HG03442 (cell line): ENCODE results near the gene GFAP.
A peak's percentile ranks its signal among the peaks of the same experiment; 100 is the strongest.
"Not testable (repeated sequence)": the region's sequence is repeated elsewhere in the genome, so short reads cannot be mapped to it uniquely, and the experiment has no call there.

Experiments used
- ATAC-seq: cut with Tn5 transposase; IDR thresholded peaks from one replicate; pipeline ENCODE4 v1.9.1; 2021; ENCODE audit warnings: mild to moderate bottlenecking, moderate library complexity; ENCODE audit not compliant: unreplicated experiment

Gene GFAP

GRCh38 chr17:44915321-44915726 is at the start of gene GFAP:
GFAP (minus strand) TSS chr17:44915500; CDS start chr17:44915486, 14 bp downstream.
- ATAC-seq = no peak

- ATAC-seq = no peak
These were observed 46.6 kb upstream of the GFAP start for GRCh38 chr17:44961921-44962350.

GRCh38 chr17:44960691-44961090 is 45.4 kb upstream of the GFAP start:
- no peak for ATAC-seq

GRCh38 chr17:44959821-44960531 is 44.7 kb upstream of the GFAP start:
- no peak for ATAC-seq

GRCh38 chr17:44956998-44957981 is 42.0 kb upstream of the GFAP start:
- ATAC-seq = no peak

GRCh38 chr17:44955674-44956425 is 40.5 kb upstream of the GFAP start:
- no peak for ATAC-seq

GRCh38 chr17:44952946-44953475 is 37.7 kb upstream of the GFAP start:
- no peak for ATAC-seq

GRCh38 chr17:44948315-44948795 is 33.1 kb upstream of the GFAP start:
- ATAC-seq = no peak

GRCh38 chr17:44947461-44948314 is 32.4 kb upstream of the GFAP start, which contains the start of gene KIF18B:
KIF18B (minus strand) TSS chr17:44947773; CDS start chr17:44936344, 11,429 bp downstream.
- peak; percentile 86 for ATAC-seq

GRCh38 chr17:44945652-44946051 is 30.4 kb upstream of the GFAP start:
- ATAC-seq = not testable (repeated sequence)

- ATAC-seq = no peak
These were observed 27.2 kb upstream of the GFAP start for GRCh38 chr17:44942456-44942855.

- ATAC-seq = no peak
These were observed 26.5 kb upstream of the GFAP start for GRCh38 chr17:44941712-44942331.

- no peak for ATAC-seq
These were observed 25.5 kb upstream of the GFAP start for GRCh38 chr17:44940768-44941167.

- ATAC-seq = no peak
These were observed 25.0 kb upstream of the GFAP start for GRCh38 chr17:44940317-44940716.

- no peak for ATAC-seq
These were observed 19.8 kb upstream of the GFAP start for GRCh38 chr17:44935116-44935515.

GRCh38 chr17:44934745-44935105 is 19.4 kb upstream of the GFAP start:
- ATAC-seq = no peak

- ATAC-seq = no peak
These were observed 18.8 kb upstream of the GFAP start for GRCh38 chr17:44933824-44934744.

- ATAC-seq = no peak
These were observed 17.4 kb upstream of the GFAP start for GRCh38 chr17:44932787-44933097.
